NB4 (cell line): ENCODE data around the gene BRI3.

Source experiments
- DNase-seq: peaks from one replicate; pipeline ENCODE4 v3.0.0; 2010; ENCODE audit warnings: low read depth
- H3K4me3 ChIP-seq: one replicate; pipeline ENCODE4 v1.5.1; 2011; ENCODE audit warnings: mild to moderate bottlenecking, low read depth, low read length, moderate library complexity
- CTCF ChIP-seq: IDR thresholded peaks from one replicate; pipeline ENCODE4 v1.5.1; 2012; ENCODE audit warnings: low read depth, low read length
- MYC ChIP-seq: IDR thresholded peaks from 2 replicates; pipeline ENCODE4 v1.6.1; 2011; ENCODE audit warnings: low read depth, low read length
- POLR2A ChIP-seq: IDR thresholded peaks from 2 replicates; pipeline ENCODE4 v1.6.1; 2011; ENCODE audit warnings: mild to moderate bottlenecking; ENCODE audit not compliant: insufficient read length; ENCODE audit errors: extremely low read depth
- TF ChIP-seq, protein P1 (sequence below): IDR thresholded peaks from 2 replicates; pipeline ENCODE4 v1.6.1; 2011; ENCODE audit warnings: low read depth, low read length

BRI3 gene

GRCh38 chr7:98329791-98330373, 48.4 kb downstream of the BRI3 start:
- no peak for DNase-seq
- H3K4me3 ChIP-seq, result no peak overlapping the region
- TF ChIP-seq MYC (no peak), CTCF (no peak), POLR2A (no peak)
- TF ChIP-seq, protein P1, sequence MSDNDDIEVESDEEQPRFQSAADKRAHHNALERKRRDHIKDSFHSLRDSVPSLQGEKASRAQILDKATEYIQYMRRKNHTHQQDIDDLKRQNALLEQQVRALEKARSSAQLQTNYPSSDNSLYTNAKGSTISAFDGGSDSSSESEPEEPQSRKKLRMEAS, result no peak

- TF ChIP-seq, protein P1, result no peak
- TF ChIP-seq POLR2A, result no peak
- no peak for TF ChIP-seq MYC
- TF ChIP-seq CTCF, result no peak
- no peak overlapping the region for H3K4me3 ChIP-seq
- no peak for DNase-seq
These were observed 49.5 kb downstream of the BRI3 start for GRCh38 chr7:98330926-98331529.

DNA sequence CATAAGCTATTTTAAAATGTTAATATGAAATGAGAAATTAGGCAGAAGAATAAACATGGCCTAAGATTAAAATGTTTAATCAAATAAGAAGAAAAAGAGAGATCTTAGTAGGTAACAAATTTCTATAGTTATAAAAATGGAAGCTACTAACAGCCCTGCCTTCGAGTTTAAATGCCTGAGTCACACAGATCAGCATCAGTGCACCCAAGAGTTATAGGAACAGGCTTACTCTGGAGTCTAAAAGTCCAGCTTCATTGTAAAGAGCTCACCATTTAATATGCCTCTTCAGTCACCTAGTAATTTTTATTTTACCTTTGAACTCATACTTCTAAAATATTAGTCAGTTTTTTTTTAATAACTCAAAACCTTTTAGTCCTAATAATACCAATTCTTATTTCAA, 52.6 kb downstream of the BRI3 start:
- DNase-seq, result no peak

DNA sequence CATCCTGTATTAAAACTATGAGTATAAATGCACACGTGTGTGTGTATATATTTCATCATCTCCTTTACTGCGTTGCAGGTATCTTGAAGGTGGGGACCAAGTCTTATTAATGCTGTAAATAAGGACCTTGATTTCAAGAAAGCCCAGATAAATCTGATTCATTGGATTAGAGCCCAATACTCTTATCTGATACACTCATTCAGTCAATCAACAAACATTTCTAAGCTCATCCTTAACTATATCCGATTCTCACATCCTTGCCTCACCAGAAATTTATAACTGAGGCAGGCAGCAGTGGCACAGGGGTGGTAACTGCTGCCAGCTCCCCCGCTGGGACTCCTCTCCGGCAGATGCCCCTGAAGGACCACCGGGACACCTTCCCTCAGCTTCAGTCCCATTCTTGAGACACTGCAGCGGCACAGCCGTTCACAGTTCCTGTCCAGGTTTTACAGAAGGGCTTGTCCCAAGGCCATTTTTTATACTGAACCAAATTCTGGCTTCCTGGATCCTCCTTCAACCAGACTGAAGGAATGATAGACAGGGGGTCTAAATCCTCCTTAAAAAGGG, 54.0 kb downstream of the BRI3 start:
- no peak for DNase-seq
- no peak overlapping the region for H3K4me3 ChIP-seq
- TF ChIP-seq MYC, result no peak
- TF ChIP-seq, protein P1, result no peak
- no peak for TF ChIP-seq POLR2A
- no peak for TF ChIP-seq CTCF

More for the DNA sequence above, 52.6 kb downstream of the BRI3 start:
- no peak overlapping the region for H3K4me3 ChIP-seq
- TF ChIP-seq, protein P1, result no peak
- no peak for TF ChIP-seq POLR2A
- no peak for TF ChIP-seq MYC
- TF ChIP-seq CTCF, result no peak

DNA sequence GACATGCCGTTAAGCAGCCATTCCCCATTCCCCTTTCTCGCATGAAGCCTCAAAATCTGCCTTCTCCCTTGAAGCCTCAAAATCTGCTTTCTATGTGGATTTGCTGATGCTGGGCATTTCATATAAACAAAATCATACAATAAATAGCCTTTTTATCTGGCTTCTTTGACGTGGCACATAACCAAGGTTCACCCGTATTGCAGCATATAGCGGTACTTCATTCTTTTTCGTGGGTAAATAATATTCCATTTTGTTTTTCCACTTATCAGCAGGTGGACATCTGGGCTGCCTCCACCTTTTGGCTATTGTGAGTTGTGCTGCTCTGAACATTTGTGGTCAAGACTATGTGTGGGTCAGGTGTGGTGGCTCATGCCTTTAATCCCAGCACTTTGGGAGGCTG, 57.0 kb downstream of the BRI3 start:
- TF ChIP-seq POLR2A (no peak), MYC (no peak), CTCF (no peak)
- TF ChIP-seq, protein P1, result no peak
- H3K4me3 ChIP-seq, result no peak overlapping the region
- DNase-seq, result no peak
